Muscle of back (tissue), 11 donors: ENCODE results near the gene SPOP. TPM values are rescaled to one million over a fixed set of nuclear protein-coding genes. Genes with fewer than 3 reads are reported as not detected.

ENCODE experiments used
- DNase-seq, 3 donors: peaks; one replicate each; pipeline versions ENCODE4 v3.0.0 to v3.0.0-alpha.2; 2013
- polyA plus RNA-seq, 10 donors: library from polyadenylated mRNA; unstranded; fragments of 120-200 nt; gene quantifications; one replicate each; pipeline ENCODE4 v1.2.1, GENCODE V29; 2013; ENCODE audit not compliant: insufficient read length in 10 of 10

The SPOP gene
- polyA plus RNA-seq, 10 donors = 46.6 to 57.4 (median 50.7) TPM

GRCh38 chr17:49588726-49589576, 88.9 kb downstream of the SPOP start:
- DNase-seq = no peak

- no peak for DNase-seq
Measured at GRCh38 chr17:49588312-49588711, 89.6 kb downstream of the SPOP start.

- DNase-seq = no peak
Measured at GRCh38 chr17:49587366-49588073, 90.4 kb downstream of the SPOP start.

- no peak for DNase-seq
Measured at GRCh38 chr17:49585422-49586027, 92.4 kb downstream of the SPOP start.

GRCh38 chr17:49583889-49584288, 94.0 kb downstream of the SPOP start:
- DNase-seq = no peak

- no peak for DNase-seq
Measured at GRCh38 chr17:49583226-49583625, 94.7 kb downstream of the SPOP start.

GRCh38 chr17:49582789-49583188, 95.1 kb downstream of the SPOP start:
- DNase-seq = no peak

- DNase-seq = no peak
Measured at GRCh38 chr17:49582055-49582722, 95.7 kb downstream of the SPOP start.

- no peak for DNase-seq
Measured at GRCh38 chr17:49581648-49581998, 96.3 kb downstream of the SPOP start.

GRCh38 chr17:49580981-49581647, 96.8 kb downstream of the SPOP start:
- DNase-seq = no peak

GRCh38 chr17:49580055-49580721, 97.7 kb downstream of the SPOP start:
- DNase-seq = no peak

GRCh38 chr17:49579522-49579921, 98.4 kb downstream of the SPOP start:
- no peak for DNase-seq

GRCh38 chr17:49578952-49579500, 98.9 kb downstream of the SPOP start:
- no peak for DNase-seq

GRCh38 chr17:49578414-49578813, 99.5 kb downstream of the SPOP start:
- DNase-seq = no peak

- DNase-seq = no peak
Measured at GRCh38 chr17:49577963-49578362, 99.9 kb downstream of the SPOP start.

GRCh38 chr17:49577650-49577934, 100.3 kb downstream of the SPOP start:
- no peak for DNase-seq

GRCh38 chr17:49576917-49577649, 100.8 kb downstream of the SPOP start:
- DNase-seq = no peak

- DNase-seq = peak in 2 of 3 donors; percentile 57 to 87
Measured at GRCh38 chr17:49576088-49576916, 101.6 kb downstream of the SPOP start.

- DNase-seq = peak in 2 of 3 donors; percentile 48 to 87
Measured at GRCh38 chr17:49575679-49576087, 102.2 kb downstream of the SPOP start, which contains the start of gene NXPH3. Gene NXPH3, plus strand, starts transcription at chr17:49575871. Its CDS starts 349 bp downstream, at chr17:49576220.
